NCI-H128 (cell line): Measurements from ENCODE around the gene PM20D2.

Source experiments
- DNase-seq: peaks from one replicate; lab custom pipeline; 2025; ENCODE audit not compliant: unreplicated experiment; lab: John Stamatoyannopoulos, UW

The PM20D2 gene

GRCh38 chr6:89145091-89145955, 532 bp upstream of the PM20D2 start:
- no peak for DNase-seq

- DNase-seq = peak; percentile 16
These were observed 1.2 kb downstream of the PM20D2 start for GRCh38 chr6:89146718-89147700.

DNA sequence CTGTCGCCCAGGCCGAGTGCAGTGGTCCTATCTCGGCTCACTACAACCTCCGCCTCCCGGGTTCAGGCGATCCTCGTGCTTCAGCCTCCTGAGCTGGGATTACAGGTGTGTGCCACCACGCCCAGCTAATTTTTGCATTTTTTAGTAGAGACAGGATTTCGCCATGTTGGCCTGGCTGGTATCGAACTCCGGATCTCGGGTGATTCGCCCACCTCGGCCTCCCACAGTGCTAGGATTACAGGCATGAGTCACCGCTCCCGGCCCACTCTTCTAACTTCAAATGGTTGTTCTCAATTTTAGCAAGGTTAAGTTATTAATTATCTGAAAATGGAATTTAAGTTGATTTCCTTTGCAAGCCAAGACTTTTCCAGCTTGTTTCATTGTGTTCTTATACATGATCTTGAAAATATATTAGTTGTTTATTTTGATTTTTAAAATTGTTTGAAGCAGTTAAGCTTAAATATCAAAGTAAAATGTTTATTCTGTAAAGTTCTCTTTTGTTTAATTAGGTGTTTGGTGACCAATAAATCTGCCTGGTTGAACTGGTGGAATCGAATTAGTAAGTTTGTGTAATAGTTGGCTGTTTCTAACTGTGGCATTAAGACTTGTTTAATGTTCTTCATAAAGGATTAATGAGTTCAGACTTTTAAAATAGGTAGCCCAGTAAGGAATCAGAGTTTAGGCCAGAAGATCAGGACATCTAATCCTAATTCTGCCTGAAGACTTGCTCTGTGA, 2.3 kb downstream of the PM20D2 start:
- DNase-seq = no peak

DNA sequence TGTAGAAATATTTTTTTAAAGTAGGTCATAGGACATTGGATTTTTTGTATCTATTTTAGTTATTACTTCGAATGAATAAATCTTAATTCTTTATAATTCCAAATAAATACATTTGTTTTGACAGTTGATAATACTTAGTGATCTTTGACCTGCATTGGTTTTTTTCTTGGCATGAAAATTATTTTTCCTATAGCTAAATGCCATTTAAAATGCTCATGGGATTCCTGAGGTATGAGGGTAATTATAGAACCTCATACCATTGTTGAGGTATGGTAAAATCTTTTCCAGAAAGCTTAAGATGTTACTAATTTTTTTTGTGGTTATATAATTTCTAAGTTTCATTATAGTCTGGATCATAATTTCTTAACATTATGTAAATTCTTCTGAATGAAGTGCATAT, 8.3 kb downstream of the PM20D2 start:
- DNase-seq = no peak

DNA sequence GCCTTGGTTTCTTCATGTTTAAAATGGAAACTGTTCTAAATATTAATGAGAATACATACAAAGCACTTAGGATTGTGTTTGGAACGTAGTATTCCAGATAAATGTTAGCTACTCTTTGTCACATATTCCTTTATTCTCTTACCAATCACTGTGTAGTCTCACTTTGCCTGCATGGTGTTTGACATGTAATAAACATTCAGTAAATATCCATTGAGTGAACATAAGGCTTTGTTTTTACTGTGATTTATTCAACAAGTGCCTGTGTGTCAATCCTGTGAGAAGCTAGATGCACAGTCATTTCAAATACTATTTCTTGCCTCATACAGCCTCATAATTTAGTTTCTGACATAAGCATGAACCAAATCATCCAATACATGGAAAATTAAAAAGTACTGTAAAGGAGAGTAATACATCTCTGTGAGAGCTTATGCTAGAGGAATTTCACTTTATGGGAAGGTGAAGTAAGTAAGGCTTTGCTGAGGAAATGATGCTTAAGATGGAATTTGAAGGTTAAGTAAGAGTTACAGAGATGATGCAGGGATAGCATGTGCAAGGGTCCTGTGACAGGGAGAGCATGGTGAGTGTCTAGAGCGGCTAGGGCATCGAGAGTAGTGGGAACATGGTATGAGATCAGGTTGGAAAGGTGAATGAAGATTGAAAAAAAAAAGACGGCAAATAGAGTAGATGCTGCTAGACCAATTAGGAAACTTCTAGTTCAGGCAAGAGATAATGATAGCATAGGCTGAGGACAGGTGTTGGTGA, 14.7 kb downstream of the PM20D2 start:
- DNase-seq = no peak

DNA sequence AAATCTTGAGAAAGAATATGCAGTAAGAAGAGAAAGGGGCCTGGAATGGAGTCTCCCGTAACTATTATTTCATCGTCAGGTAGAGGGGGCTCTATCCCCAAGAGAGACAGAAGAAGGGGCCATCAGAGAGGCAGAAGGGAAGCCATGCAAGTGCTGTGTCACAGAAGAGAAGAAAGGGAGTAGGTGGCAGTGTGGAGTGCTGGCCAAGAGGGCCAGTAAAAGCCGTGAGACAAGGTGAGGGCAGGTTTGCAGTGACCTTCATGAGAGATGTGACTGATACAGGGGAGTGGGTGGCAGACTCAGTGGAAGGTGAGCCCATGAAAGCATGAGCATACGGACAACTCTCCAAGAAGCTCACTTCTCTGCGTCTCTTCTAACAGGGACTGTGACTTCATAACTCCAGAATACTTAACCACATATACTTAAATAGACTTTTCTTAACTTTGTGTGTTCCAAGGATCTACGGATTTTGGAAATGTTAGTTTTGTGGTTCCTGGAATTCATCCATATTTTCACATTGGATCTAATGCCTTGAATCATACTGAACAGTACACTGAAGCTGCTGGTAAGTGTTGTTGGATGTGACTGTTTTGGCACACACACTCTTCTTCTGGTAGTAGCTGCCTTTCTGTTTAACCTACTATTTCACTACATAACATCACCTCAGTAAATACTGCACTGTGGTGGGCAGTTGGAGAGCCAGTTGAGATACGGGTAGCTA, 15.6 kb downstream of the PM20D2 start:
- DNase-seq = no peak

- no peak for DNase-seq
These were observed 16.2 kb downstream of the PM20D2 start for GRCh38 chr6:89162047-89162371.

GRCh38 chr6:89172131-89172530, 26.3 kb downstream of the PM20D2 start:
- DNase-seq = no peak

DNA sequence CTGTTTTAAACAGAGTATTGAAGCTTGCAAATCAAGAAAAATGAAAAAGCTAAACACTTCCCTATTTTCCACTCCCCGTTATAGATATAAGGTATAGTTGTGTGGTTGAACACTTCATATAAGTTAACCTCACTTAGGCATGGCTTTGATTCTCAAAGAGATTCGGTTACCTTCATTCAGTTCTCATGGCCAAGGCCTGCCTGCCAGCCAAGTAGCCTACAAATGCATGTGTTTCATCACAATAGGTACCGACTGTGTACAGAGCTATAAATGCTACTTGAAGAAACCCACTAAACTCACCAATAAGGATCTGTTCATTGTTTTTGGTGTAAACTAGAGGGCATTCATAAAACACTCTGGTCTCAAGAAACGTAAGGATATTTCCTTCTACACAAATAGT, 27.8 kb downstream of the PM20D2 start:
- no peak for DNase-seq

DNA sequence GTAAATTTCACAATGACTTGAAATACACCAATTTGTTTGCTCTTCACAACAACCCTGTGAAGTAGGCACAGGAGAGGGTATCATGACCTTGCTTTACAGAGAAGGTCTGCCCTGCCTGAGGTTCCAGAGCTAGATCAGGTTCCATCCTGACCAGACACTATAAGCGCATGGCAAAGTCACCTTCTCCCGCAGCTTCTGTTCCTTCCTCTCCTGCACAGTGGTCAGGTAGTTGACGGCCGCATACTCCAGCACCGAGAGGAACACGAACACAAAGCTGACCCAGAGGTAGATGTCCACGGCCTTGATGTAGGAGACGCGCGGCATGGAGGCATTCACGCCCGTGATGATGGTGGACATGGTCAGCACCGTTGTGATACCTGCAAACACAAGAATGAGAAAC, 34.3 kb downstream of the PM20D2 start:
- DNase-seq = no peak

- DNase-seq = no peak
These were observed 35.1 kb downstream of the PM20D2 start for GRCh38 chr6:89180971-89181370.

DNA sequence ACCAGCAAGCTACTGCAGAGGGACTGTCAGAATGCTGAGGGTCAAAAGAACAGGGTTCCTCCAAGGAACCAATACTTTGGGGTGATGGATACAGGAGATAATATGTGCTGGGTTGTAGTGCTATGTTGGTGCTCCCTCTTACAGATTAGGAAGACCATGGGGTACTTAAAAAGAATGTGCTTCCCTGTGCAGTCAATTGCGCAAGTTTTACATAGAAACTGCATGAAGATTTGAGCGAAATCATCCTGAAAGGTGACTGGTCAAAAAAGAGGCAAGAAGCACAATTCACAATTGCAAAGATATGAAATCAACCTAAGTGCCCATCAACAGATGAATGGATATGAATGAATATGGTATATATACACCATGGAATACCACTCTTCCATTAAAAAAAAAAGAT, 37.4 kb downstream of the PM20D2 start:
- no peak for DNase-seq

GRCh38 chr6:89184344-89184743, 38.5 kb downstream of the PM20D2 start:
- no peak for DNase-seq

DNA sequence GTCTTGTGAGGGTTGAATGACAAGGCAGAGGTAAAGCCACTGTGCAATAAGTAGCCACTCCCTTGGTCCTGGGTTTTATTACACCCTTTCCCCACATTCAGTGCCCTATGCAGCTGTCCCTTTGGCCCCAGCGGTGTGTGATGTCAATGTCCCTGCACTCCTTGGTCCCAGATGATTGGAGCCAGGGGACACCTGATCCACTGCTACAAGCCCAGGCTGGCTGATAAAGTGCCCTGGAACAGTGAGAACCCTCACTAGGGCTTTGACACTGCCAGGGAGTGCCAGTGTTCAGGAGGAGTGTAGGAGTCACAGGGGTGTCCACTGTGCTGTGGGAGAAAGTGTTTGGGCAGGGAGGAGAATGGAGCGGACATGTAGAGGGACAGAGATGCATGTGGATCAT, 40.9 kb downstream of the PM20D2 start:
- DNase-seq = no peak

DNA sequence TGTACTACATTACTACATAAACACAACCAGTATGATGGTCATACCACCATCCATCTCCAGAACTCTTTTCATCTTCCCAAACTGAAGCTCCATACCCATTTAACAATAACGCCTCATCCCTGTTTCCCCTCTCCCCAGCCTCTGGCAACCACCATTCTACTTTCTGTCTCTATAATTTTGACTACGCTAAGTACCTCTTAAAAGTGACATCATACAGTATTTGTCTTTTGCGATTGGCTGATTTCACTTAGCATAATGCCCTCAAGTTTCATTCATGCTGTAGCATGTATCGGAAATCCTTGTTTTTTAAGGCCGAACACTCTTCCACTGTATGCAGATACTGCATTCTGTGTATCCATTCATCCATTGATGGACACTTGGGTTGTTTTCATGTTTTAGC, 41.6 kb downstream of the PM20D2 start:
- DNase-seq = no peak

DNA sequence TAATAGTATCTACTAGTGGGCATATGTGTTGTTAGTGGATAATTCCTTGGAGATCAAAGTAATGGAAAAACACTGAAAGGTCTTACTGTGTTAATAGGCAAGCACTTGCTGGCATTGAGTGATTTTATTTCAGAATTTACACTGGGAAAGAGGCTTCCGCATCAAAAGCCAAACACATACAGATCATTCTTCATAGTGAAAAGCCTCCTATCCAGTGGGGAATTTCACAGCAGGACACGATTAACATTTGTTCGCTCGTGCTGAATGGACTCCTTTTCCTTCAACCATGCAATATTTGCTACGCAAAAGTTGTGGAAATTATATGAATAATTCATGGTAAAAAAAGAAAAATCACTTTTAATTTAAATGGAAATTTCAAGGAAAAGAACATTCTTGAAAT, 44.9 kb downstream of the PM20D2 start:
- DNase-seq = no peak

GRCh38 chr6:89194559-89194958, 48.7 kb downstream of the PM20D2 start:
- no peak for DNase-seq

- DNase-seq = no peak
These were observed 51.3 kb downstream of the PM20D2 start for GRCh38 chr6:89197141-89197540.

DNA sequence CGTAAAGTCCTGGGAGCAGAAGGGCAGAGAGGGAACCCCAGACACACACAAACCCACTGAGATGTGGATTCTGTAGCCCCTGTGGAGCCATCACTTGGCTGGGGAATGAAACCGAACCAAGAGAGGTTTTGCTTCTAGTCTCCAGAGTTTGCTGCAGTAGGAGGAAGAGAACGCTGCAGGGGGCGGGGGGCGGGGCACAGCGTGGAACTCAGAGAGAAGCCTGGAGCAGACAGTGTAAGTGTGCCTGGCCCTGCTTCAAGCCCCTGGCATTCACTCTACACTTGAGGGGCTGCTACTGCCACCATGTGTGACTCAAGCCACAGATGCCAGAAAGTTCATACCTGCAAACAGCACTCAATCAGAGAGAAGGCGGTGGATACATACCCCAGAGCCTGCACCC, 52.4 kb downstream of the PM20D2 start:
- no peak for DNase-seq

GRCh38 chr6:89199579-89199978, 53.7 kb downstream of the PM20D2 start:
- no peak for DNase-seq
